Measurements from ENCODE around the gene IFI44L.
A peak's percentile ranks its signal among the peaks of the same experiment; 100 is the strongest.

IFI44L gene

DNA sequence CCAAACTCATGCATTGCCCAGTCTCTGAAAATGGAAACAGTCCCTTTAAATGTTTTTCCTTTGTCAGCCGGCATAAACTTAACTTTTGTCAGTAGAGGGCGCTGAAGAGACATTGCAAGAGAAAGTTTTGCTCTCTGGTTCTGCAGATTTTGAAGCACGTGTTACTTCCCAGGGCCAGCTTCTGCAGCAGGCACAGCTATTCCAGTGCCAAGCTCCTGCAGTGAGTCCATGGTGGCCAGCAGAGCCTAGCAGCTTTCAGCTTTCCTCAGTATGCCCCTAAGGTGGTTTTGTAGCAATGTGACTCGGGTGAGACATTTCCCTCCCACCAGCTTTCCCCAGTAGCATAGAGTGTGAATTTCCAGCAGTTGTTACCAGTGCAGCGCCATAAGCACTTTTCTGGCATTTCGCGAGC lies 2.6 kb upstream of the IFI44L start:
- peak; percentile 90 for DNase-seq (ENCODE audit: low read depth)
- TF ChIP-seq, protein P1, sequence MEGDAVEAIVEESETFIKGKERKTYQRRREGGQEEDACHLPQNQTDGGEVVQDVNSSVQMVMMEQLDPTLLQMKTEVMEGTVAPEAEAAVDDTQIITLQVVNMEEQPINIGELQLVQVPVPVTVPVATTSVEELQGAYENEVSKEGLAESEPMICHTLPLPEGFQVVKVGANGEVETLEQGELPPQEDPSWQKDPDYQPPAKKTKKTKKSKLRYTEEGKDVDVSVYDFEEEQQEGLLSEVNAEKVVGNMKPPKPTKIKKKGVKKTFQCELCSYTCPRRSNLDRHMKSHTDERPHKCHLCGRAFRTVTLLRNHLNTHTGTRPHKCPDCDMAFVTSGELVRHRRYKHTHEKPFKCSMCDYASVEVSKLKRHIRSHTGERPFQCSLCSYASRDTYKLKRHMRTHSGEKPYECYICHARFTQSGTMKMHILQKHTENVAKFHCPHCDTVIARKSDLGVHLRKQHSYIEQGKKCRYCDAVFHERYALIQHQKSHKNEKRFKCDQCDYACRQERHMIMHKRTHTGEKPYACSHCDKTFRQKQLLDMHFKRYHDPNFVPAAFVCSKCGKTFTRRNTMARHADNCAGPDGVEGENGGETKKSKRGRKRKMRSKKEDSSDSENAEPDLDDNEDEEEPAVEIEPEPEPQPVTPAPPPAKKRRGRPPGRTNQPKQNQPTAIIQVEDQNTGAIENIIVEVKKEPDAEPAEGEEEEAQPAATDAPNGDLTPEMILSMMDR (conservative IDR thresholded peaks at IDR 0.05; ENCODE audit: low read length) = peak; percentile 86
- H3K4me3 ChIP-seq (ENCODE audit: low read length) = no peak overlapping the region

DNA sequence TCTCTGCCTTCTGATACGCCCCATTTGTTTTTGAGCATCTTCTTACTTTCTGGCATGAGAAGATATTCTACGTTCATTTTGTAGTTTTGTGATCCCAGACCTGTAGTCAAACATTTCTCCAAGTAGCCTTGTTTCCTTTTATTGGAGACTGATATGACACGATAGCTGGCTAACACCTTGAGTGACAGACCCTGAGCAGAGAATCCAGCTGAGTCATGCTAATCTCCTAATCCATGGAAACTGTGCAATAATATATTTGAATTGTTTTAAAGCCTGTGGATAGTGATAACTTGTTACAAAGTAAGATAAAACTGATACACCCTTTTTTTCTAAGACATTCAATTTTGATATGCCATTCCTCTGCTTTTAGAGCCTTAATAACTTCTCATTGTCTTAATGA lies 1.2 kb upstream of the IFI44L start:
- no peak for DNase-seq (ENCODE audit: low read depth)
- H3K4me3 ChIP-seq (ENCODE audit: low read length) = peak overlapping the region; percentile 54
- TF ChIP-seq, protein P1 (conservative IDR thresholded peaks at IDR 0.05; ENCODE audit: low read length) = no peak

DNA sequence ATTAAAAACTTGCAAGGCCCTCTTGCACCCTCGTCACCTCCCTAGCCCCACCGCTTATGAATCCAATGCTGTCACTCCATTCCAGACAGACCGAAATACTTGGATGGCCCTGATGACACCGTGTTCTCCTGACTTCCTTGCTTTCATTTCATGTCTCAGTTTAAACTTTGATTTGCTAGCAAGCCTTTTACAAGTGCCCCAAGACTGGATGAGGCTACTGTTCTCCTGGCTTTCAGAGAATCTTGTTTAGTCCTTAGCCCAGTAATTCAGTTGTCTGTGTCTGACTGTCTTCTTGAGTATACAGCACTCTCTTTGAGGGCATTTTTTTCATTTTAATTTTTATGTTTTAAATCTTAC lies 824 bp upstream of the IFI44L start:
- peak; percentile 15 for DNase-seq (ENCODE audit: low read depth)
- H3K4me3 ChIP-seq (ENCODE audit: low read length) = peak overlapping the region; percentile 54
- TF ChIP-seq, protein P1 (conservative IDR thresholded peaks at IDR 0.05; ENCODE audit: low read length) = no peak

DNA sequence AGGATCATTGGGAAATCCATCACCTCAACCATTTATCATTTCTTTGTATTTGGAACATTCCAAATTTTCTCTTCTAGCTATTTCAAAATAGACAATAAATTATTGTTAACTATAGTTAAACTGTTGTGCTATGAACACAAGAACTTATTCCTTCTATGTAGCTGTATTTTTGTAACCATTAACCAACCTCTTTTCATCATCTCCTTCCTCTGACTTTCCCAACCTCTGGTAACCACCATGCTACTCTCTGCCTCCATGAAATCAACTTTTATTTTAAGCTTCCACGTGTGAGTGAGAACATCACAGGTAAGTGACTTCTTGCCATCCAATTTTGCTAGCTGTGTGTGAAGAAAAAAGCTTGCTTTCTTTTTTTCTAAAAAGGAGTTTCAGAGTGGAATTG lies 418 bp downstream of the IFI44L start:
- TF ChIP-seq, protein P1 (conservative IDR thresholded peaks at IDR 0.05; ENCODE audit: low read length) = no peak
- peak overlapping the region; percentile 54 for H3K4me3 ChIP-seq (ENCODE audit: low read length)
- DNase-seq (ENCODE audit: low read depth) = peak; percentile 34

DNA sequence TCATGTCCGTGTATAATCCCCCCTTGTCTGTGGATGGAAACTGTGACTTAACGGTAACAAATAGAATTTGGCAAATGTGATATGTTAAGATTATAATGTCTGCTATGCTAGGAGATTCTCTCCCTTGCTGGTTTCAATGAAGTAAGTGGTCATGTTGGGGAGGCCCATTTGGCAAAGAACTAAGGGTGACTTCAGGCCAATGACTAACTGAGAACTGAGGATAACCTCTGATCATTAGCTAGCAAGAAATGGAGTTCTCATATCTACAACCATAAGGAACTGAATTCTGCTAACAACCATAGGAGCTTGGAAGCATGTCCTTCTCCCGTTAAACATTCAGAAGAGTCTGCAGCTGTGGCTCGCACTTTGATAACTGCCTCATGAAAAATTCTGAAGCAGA lies 2.3 kb downstream of the IFI44L start:
- H3K4me3 ChIP-seq (ENCODE audit: low read length) = no peak overlapping the region
- TF ChIP-seq, protein P1 (conservative IDR thresholded peaks at IDR 0.05; ENCODE audit: low read length) = no peak
- DNase-seq (ENCODE audit: low read depth) = no peak

DNA sequence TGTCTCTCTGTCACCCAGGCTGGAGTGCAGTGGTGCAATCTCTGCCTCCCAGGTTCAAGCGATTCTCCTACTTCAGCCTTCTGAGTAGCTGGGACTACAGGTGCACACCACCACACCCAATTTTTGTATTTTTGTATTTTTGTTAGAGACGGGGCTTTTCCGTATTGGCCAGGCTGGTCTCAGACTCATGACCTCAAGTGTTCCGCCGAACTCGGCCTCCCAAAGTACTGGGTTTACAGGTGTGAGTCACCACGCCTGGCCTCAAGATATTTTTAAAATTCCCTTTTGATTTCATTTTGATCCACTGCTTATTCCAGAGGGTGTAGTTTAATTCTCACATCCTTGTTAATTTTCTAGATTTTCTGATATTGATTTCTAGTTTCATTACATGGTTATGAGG lies 3.8 kb downstream of the IFI44L start:
- TF ChIP-seq, protein P1 (conservative IDR thresholded peaks at IDR 0.05; ENCODE audit: low read length) = no peak
- no peak overlapping the region for H3K4me3 ChIP-seq (ENCODE audit: low read length)

DNA sequence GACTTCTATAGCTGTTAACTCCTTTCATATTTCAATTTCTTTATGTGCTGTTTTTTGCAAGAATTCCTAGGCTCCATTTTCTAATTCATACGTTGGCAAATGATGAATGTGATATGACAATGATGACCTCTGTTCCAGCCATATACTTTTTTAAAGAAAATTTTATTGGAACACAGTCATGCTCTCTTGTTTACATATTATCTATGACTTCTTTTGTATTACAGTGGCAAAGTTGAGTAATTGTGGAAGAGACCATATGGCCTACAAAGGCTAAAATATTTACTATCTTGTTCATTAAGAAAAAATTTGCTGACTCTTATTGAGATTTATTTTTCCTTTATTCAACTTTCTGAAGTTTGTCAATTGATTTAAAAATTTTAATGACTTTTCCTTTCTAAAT lies 7.1 kb downstream of the IFI44L start:
- TF ChIP-seq, protein P1 (conservative IDR thresholded peaks at IDR 0.05; ENCODE audit: low read length) = no peak
- DNase-seq (ENCODE audit: low read depth) = peak; percentile 49
- no peak overlapping the region for H3K4me3 ChIP-seq (ENCODE audit: low read length)

More for the DNA sequence above, 3.8 kb downstream of the IFI44L start:
- no peak for DNase-seq (ENCODE audit: low read depth)
